ENCODE measurements around the gene NEDD4L. TPM values are rescaled to one million over a fixed set of nuclear protein-coding genes. Genes with fewer than 3 reads are reported as not detected.

Gene NEDD4L
- total and polyA plus RNA-seq, 10 of the 15 experiments (the other 5 are each of a cell fraction or from before 2014, with no cell fraction given) = 7.4 to 24.0 (median 17.7) TPM

GRCh38 chr18:58275176-58275575 is 231.2 kb downstream of the NEDD4L start:
- SMC1A ChIA-PET (ENCODE audit: uncharacterized antibody, unreplicated experiment) = interaction anchor here (1.3 to 2.2 kb wide), 2 partner anchors 10 to 14 kb away, joined by 3 to 4 read pairs; no protein-coding TSS in a partner anchor
- intact Hi-C loops (cut with micrococcal nuclease; ENCODE audit: unreplicated experiment) (no loop called here), in situ Hi-C loops (cut with MboI) (no loop called here)
- ATAC-seq = no peak
- H3K79me2 ChIP-seq (ENCODE audit: control insufficient read depth, insufficient read depth, low read length) = no peaks in the 10 kb centered on the region
- H2AFZ ChIP-seq (ENCODE audit: control insufficient read depth, low read depth, low read length) = no peak overlapping the region
- POLR2A ChIA-PET = interaction anchor here (0.6 kb wide), 1 partner anchor 14 kb away, joined by 4 read pairs; no protein-coding TSS in a partner anchor
- no peak for DNase-seq (ENCODE audit: low read depth, low spot score)
- no peaks in the 10 kb centered on the region for H4K20me1 ChIP-seq (ENCODE audit: control insufficient read depth, insufficient read depth)
- RAD21 ChIA-PET (ENCODE audit: unreplicated experiment) = interaction anchor here (1.6 kb wide), 1 partner anchor 51 kb away, joined by 4 read pairs; no protein-coding TSS in a partner anchor
- no peaks in the 10 kb centered on the region for H3K36me3 ChIP-seq (ENCODE audit: control insufficient read depth in 2 of 2, insufficient read depth in 2 of 2, low read length in 1 of 2)
- FAIRE-seq = no peak
- H3K27me3 ChIP-seq (replicated peaks in 1 of 2; ENCODE audit: control insufficient read depth in 2 of 2, insufficient read depth in 2 of 2, low read length in 1 of 2) = no peaks in the 10 kb centered on the region
- no peak overlapping the region for H3K27ac ChIP-seq (ENCODE audit: control insufficient read depth, insufficient read depth)
- H3K9me3 ChIP-seq (replicated peaks; ENCODE audit: control insufficient read depth, insufficient read depth, low read length) = no peaks in the 10 kb centered on the region
- H3K4me2 ChIP-seq (ENCODE audit: control insufficient read depth, insufficient read depth) = no peak overlapping the region
- no peak overlapping the region for H3K4me3 ChIP-seq
- no TSS peak for BruUV-seq (replicated peaks)
- peaks cover 4% of the 10 kb centered on the region; the same call in 1 of the 2 replicates for H3K4me1 ChIP-seq (ENCODE audit: control insufficient read depth, insufficient read depth, low read length)
- CTCF ChIA-PET = no interaction called here
- no peak for TF ChIP-seq RB1 (IDR thresholded peaks at IDR 0.05; ENCODE audit: borderline replicate concordance)
- H3K9ac ChIP-seq (ENCODE audit: control insufficient read depth, insufficient read depth, low read length) = no peak overlapping the region
- WGBS (ENCODE audit: insufficient coverage, insufficient replicate concordance, low lambda C conversion rate, missing lambda C conversion rate) = 45% methylated on average over 1 of the region's 1 CpG

GRCh38 chr18:58276789-58277739 is 233.0 kb downstream of the NEDD4L start:
- no peak for DNase-seq (ENCODE audit: low read depth, low spot score)
- CTCF ChIA-PET = interaction anchor here (0.9 kb wide), 1 partner anchor 10 kb away, joined by 3 read pairs; no protein-coding TSS in a partner anchor
- FAIRE-seq = no peak
- intact Hi-C loops (cut with micrococcal nuclease; ENCODE audit: unreplicated experiment) (no loop called here), in situ Hi-C loops (cut with MboI) (no loop called here)
- no peaks in the 10 kb centered on the region for H4K20me1 ChIP-seq (ENCODE audit: control insufficient read depth, insufficient read depth)
- no peaks in the 10 kb centered on the region for H3K79me2 ChIP-seq (ENCODE audit: control insufficient read depth, insufficient read depth, low read length)
- H3K36me3 ChIP-seq (ENCODE audit: control insufficient read depth in 2 of 2, insufficient read depth in 2 of 2, low read length in 1 of 2) = no peaks in the 10 kb centered on the region
- no peaks in the 10 kb centered on the region for H3K9me3 ChIP-seq (replicated peaks; ENCODE audit: control insufficient read depth, insufficient read depth, low read length)
- no peaks in the 10 kb centered on the region for H3K27me3 ChIP-seq (replicated peaks in 1 of 2; ENCODE audit: control insufficient read depth in 2 of 2, insufficient read depth in 2 of 2, low read length in 1 of 2)
- WGBS (ENCODE audit: insufficient coverage, insufficient replicate concordance, low lambda C conversion rate, missing lambda C conversion rate) = 65% methylated on average over 10 of the region's 10 CpGs
- TF ChIP-seq SMC3 (IDR thresholded peaks at IDR 0.05; ENCODE audit: borderline replicate concordance, low read length) = no peak
- TF ChIP-seq NFYA (IDR thresholded peaks at IDR 0.05; ENCODE audit: borderline replicate concordance, low read depth, low read length) = no peak
- TF ChIP-seq MEF2B (IDR thresholded peaks at IDR 0.05; ENCODE audit: partially characterized antibody, poor library complexity, severe bottlenecking) = no peak
- no peak for TF ChIP-seq WRNIP1 (IDR thresholded peaks at IDR 0.05; ENCODE audit: borderline replicate concordance, low read depth, low read length)
- TF ChIP-seq FOXK2 (IDR thresholded peaks at IDR 0.05) = no peak
- TF ChIP-seq NFIC (IDR thresholded peaks at IDR 0.05; ENCODE audit: low read depth, low read length) = no peak
- TF ChIP-seq SMAD5 (IDR thresholded peaks at IDR 0.05; ENCODE audit: low read depth) = no peak
- TF ChIP-seq BCLAF1 (IDR thresholded peaks at IDR 0.05) = no peak
- TF ChIP-seq POLR2A (IDR thresholded peaks at IDR 0.05; ENCODE audit: low read depth, low read length) = no peak
- POLR2A ChIA-PET = interaction anchor here (0.7 kb wide), 2 partner anchors 27 to 79 kb away, joined by 5 to 7 read pairs; no protein-coding TSS in a partner anchor
- no peak overlapping the region for H3K4me2 ChIP-seq (ENCODE audit: control insufficient read depth, insufficient read depth)
- no peak overlapping the region for H3K4me3 ChIP-seq
- no peak overlapping the region for H3K27ac ChIP-seq (ENCODE audit: control insufficient read depth, insufficient read depth)
- peak; percentile 28; the same call in 1 of the 3 replicates for ATAC-seq
- no peak overlapping the region for H2AFZ ChIP-seq (ENCODE audit: control insufficient read depth, low read depth, low read length)
- SMC1A ChIA-PET (ENCODE audit: uncharacterized antibody, unreplicated experiment) = interaction anchor here (0.6 to 2.5 kb wide), 5 partner anchors 10 to 141 kb away, joined by 3 to 6 read pairs (median 5); no protein-coding TSS in a partner anchor
- BruUV-seq (replicated peaks) = no TSS peak
- H3K4me1 ChIP-seq (ENCODE audit: control insufficient read depth, insufficient read depth, low read length) = peaks cover 4% of the 10 kb centered on the region; the same call in 1 of the 2 replicates
- no peak overlapping the region for H3K9ac ChIP-seq (ENCODE audit: control insufficient read depth, insufficient read depth, low read length)
- RAD21 ChIA-PET (ENCODE audit: unreplicated experiment) = no interaction called here
